A549 (cell line): ENCODE data around the gene ITGB3.

ENCODE experiments used
- CTCF ChIP-seq: fragments of >200 bp; sonication (Bioruptor Twin); formaldehyde crosslinking; IDR thresholded peaks from 3 replicates; pipeline ENCODE4 v1.5.1; 2016
- ESRRA ChIP-seq: fragments of 150-350 bp; IDR thresholded peaks from 2 replicates; pipeline ENCODE4 v1.6.1; 2014; ENCODE audit warnings: mild to moderate bottlenecking, low read length, borderline replicate concordance
- JUN ChIP-seq, 2 experiments: fragments of >200 bp; sonication (Bioruptor Twin); formaldehyde crosslinking; IDR thresholded peaks; 2 replicates in 1 of 2; 3 replicates in 1 of 2; pipeline ENCODE4 v1.6.1; 2016 to 2017
- MYC ChIP-seq: IDR thresholded peaks from 2 replicates; pipeline ENCODE4 v1.6.1; 2012; ENCODE audit warnings: mild to moderate bottlenecking, inconsistent platforms, low read length, improper control_type of control experiment, borderline replicate concordance
- RFX5 ChIP-seq: fragments of 450-650 bp; IDR thresholded peaks from 2 replicates; pipeline ENCODE4 v1.7.1; 2014; ENCODE audit warnings: antibody characterized with exemption, mild to moderate bottlenecking, moderate library complexity

DNA sequence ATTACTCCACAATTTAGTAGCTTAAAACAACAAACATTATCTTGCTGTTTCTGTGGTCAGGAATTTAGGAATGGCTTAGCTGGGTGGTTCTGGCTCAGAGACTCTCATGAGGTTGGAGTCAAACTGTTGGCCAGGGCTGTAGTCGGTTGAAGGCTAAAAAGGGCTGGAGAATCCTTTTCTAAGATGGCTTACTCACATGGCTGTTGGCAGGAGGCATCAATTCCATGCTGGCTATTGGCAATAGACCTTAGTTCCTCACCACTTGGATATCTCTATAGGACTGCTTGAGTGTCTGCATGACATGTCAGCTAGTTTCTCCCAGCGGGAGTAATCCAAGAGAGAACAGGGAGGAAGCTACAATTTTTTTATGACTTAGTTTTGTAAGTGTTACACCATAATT, 63.5 kb downstream of the ITGB3 start:
- no peak for TF ChIP-seq JUN (IDR thresholded peaks at IDR 0.05)
- no peak for TF ChIP-seq ESRRA
- no peak for TF ChIP-seq CTCF
- no peak for TF ChIP-seq RFX5
- TF ChIP-seq MYC: no peak
